ENCODE data around the gene FADS6. TPM values are rescaled to one million over a fixed set of nuclear protein-coding genes. Genes with fewer than 3 reads are reported as not detected.

The FADS6 gene
- total and polyA plus RNA-seq, 2 of the 13 experiments (the other 11 are each of a cell fraction or from before 2014, with no cell fraction given) = 0.11 TPM

DNA sequence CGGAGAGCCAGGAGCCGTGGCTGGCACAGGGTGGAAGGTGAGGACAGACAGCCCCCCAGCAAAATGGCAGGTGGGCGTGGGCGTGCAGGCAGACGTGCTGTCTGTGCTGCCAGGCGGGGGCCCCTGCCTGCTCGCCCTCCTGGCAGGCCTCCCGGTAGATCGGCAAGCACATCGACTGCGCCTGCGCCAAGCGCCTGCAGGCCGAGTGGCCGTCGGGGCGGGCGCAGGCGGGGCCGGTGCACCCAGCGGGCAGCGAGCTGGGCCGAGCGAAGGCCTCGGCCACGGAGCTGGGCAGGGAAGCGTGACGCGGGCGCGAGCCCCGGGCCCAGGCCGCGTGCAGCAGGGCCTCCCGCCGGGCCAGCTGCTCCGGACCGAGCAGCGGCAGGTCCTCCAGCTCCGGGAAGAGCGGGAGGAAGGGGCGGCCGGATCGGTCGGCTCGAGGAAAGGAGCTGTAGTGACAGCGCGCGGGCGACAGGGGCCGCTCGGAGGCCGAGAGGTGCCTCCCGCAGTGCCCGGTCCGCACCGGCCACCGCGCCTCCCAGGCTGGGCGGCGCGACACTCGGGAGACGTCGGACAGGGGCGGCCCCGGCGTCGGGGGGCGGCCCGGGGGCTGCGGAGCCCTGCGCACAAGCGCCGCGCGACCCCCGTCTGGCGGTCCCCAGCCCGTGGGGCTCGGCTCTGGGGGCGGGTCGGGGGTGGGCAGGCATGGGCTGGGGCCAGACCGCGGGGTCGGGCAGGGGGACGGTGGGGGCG is 50.7 kb downstream of the FADS6 start (continued):
- TF ChIP-seq PHF20 (CRISPR knock-in tag; IDR thresholded peaks at IDR 0.05) (no peak), ZFYVE20 (CRISPR knock-in tag; IDR thresholded peaks at IDR 0.05; ENCODE audit: borderline replicate concordance, low read depth) (0 out of 2 replicates have a peak, but pooled peaks have one; percentile 16), KDM3A (CRISPR knock-in tag; IDR thresholded peaks at IDR 0.05; ENCODE audit: low read depth) (no peak), FOXA1 (IDR thresholded peaks at IDR 0.05) (no peak), FOXA1 (CRISPR knock-in tag; IDR thresholded peaks at IDR 0.05) (no peak), EHMT2 (IDR thresholded peaks at IDR 0.05; ENCODE audit: borderline replicate concordance, low read depth, low read length) (no peak), SRF (IDR thresholded peaks at IDR 0.05; ENCODE audit: low read depth, low read length) (no peak), YEATS4 (CRISPR knock-in tag; IDR thresholded peaks at IDR 0.05; ENCODE audit: borderline replicate concordance) (no peak), ZNF138 (CRISPR knock-in tag; IDR thresholded peaks at IDR 0.05; ENCODE audit: low read depth) (peak; percentile 51; the same call in 1 of the 2 replicates), MED1 (CRISPR knock-in tag; IDR thresholded peaks at IDR 0.05) (no peak), ZNF674 (CRISPR knock-in tag; IDR thresholded peaks at IDR 0.05; ENCODE audit: low read depth) (no peak), NR2F6 (IDR thresholded peaks at IDR 0.05) (no peak), NR2F6 (CRISPR knock-in tag; IDR thresholded peaks at IDR 0.05) (no peak), ZNF556 (CRISPR knock-in tag; IDR thresholded peaks at IDR 0.05; ENCODE audit: borderline replicate concordance) (peak; percentile 83; the same call in 1 of the 2 replicates), NFIC (IDR thresholded peaks at IDR 0.05; ENCODE audit: low read length) (no peak)
- TF ChIP-seq, protein P1, sequence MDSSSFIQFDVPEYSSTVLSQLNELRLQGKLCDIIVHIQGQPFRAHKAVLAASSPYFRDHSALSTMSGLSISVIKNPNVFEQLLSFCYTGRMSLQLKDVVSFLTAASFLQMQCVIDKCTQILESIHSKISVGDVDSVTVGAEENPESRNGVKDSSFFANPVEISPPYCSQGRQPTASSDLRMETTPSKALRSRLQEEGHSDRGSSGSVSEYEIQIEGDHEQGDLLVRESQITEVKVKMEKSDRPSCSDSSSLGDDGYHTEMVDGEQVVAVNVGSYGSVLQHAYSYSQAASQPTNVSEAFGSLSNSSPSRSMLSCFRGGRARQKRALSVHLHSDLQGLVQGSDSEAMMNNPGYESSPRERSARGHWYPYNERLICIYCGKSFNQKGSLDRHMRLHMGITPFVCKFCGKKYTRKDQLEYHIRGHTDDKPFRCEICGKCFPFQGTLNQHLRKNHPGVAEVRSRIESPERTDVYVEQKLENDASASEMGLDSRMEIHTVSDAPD (CRISPR knock-in tag; IDR thresholded peaks at IDR 0.05) = no peak
- TF ChIP-seq, protein P2, sequence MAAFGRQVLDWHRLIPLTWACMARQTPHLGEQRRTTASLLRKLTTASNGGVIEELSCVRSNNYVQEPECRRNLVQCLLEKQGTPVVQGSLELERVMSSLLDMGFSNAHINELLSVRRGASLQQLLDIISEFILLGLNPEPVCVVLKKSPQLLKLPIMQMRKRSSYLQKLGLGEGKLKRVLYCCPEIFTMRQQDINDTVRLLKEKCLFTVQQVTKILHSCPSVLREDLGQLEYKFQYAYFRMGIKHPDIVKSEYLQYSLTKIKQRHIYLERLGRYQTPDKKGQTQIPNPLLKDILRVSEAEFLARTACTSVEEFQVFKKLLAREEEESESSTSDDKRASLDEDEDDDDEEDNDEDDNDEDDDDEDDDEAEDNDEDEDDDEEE (CRISPR knock-in tag; IDR thresholded peaks at IDR 0.05) = no peak
- TF ChIP-seq, protein P3, sequence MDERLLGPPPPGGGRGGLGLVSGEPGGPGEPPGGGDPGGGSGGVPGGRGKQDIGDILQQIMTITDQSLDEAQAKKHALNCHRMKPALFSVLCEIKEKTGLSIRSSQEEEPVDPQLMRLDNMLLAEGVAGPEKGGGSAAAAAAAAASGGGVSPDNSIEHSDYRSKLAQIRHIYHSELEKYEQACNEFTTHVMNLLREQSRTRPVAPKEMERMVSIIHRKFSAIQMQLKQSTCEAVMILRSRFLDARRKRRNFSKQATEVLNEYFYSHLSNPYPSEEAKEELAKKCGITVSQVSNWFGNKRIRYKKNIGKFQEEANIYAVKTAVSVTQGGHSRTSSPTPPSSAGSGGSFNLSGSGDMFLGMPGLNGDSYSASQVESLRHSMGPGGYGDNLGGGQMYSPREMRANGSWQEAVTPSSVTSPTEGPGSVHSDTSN (CRISPR knock-in tag; IDR thresholded peaks at IDR 0.05) = no peak
- TF ChIP-seq, protein P4, sequence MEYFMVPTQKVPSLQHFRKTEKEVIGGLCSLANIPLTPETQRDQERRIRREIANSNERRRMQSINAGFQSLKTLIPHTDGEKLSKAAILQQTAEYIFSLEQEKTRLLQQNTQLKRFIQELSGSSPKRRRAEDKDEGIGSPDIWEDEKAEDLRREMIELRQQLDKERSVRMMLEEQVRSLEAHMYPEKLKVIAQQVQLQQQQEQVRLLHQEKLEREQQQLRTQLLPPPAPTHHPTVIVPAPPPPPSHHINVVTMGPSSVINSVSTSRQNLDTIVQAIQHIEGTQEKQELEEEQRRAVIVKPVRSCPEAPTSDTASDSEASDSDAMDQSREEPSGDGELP (IDR thresholded peaks at IDR 0.05; ENCODE audit: borderline replicate concordance, low read depth) = no peak
- TF ChIP-seq, protein P5, sequence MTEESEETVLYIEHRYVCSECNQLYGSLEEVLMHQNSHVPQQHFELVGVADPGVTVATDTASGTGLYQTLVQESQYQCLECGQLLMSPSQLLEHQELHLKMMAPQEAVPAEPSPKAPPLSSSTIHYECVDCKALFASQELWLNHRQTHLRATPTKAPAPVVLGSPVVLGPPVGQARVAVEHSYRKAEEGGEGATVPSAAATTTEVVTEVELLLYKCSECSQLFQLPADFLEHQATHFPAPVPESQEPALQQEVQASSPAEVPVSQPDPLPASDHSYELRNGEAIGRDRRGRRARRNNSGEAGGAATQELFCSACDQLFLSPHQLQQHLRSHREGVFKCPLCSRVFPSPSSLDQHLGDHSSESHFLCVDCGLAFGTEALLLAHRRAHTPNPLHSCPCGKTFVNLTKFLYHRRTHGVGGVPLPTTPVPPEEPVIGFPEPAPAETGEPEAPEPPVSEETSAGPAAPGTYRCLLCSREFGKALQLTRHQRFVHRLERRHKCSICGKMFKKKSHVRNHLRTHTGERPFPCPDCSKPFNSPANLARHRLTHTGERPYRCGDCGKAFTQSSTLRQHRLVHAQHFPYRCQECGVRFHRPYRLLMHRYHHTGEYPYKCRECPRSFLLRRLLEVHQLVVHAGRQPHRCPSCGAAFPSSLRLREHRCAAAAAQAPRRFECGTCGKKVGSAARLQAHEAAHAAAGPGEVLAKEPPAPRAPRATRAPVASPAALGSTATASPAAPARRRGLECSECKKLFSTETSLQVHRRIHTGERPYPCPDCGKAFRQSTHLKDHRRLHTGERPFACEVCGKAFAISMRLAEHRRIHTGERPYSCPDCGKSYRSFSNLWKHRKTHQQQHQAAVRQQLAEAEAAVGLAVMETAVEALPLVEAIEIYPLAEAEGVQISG (CRISPR knock-in tag; IDR thresholded peaks at IDR 0.05) = no peak; the same call in 1 of the 2 replicates
- TF ChIP-seq, protein P6, sequence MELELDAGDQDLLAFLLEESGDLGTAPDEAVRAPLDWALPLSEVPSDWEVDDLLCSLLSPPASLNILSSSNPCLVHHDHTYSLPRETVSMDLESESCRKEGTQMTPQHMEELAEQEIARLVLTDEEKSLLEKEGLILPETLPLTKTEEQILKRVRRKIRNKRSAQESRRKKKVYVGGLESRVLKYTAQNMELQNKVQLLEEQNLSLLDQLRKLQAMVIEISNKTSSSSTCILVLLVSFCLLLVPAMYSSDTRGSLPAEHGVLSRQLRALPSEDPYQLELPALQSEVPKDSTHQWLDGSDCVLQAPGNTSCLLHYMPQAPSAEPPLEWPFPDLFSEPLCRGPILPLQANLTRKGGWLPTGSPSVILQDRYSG (CRISPR knock-in tag; IDR thresholded peaks at IDR 0.05) = peak; percentile 21; the same call in 1 of the 2 replicates
- TF ChIP-seq, protein P7, sequence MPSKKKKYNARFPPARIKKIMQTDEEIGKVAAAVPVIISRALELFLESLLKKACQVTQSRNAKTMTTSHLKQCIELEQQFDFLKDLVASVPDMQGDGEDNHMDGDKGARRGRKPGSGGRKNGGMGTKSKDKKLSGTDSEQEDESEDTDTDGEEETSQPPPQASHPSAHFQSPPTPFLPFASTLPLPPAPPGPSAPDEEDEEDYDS (CRISPR knock-in tag; IDR thresholded peaks at IDR 0.05) = no peak
